Adrenal gland (tissue), 12 donors: ENCODE results near the gene SLC35D3. TPM values are rescaled to one million over a fixed set of nuclear protein-coding genes. Genes with fewer than 3 reads are reported as not detected.

ENCODE experiments used
- polyA plus RNA-seq, 3 donors: library from polyadenylated mRNA; stranded (reverse); fragments of 200-250 nt in 2 of 3; fragments of 350-450 nt in 1 of 3; fragmentation: Illumina TruSeq in 1 of 3; extraction: RNeasy Lipid Tissue Mini Kit (QIAGEN cat#74804) in 1 of 3; gene quantifications; one replicate each; pipeline ENCODE4 v1.2.3, GENCODE V29; 2013 to 2014
- small RNA-seq, 2 donors: library from RNA; depleted of rRNA; stranded (forward); fragments of <200 nt; gene quantifications; one replicate each; pipeline ENCODE3, GENCODE V24; 2016
- total RNA-seq, 9 donors: library from RNA; depleted of rRNA in 4 of 9; stranded (reverse); fragments of >200 nt in 4 of 9; fragments of 120-200 nt in 1 of 9; fragmentation: NEBNext Ultra II Directional in 1 of 9; extraction: Animal tissue kit (Norgen Biotek cat#: 25700) in 1 of 9; gene quantifications; one replicate each; pipeline versions ENCODE4 v1.1.0 to v1.2.4, GENCODE V29; 2013 to 2023
- donor health status: healthy with polysubstance abuse.
- donor health status: Bipolar disorder and iron deficiency.
- donor health status: DM: yes; HTN: yes; CAD: no.
- donor health status: DM: no; HTN: no; CAD: no.
- donor health status: DM: no; HTN: no; CAD: no.
- donor health status: DM: yes; HTN: yes; CAD: no.

The SLC35D3 gene
- total and polyA plus RNA-seq, 12 donors, result 0.06 to 4.8 (median 0.55) TPM; not detected in 4

Small RNAs within 50 kb of the gene (small RNA-seq; reads per million reads assigned to genes)
- gene RF00019 (0 reads per million in 2 donors), gene RPL35AP3 (0 reads per million in 2 donors)

Other genes starting within 250 kb of the SLC35D3 start
- gene MAP3K5, start 129.8 kb upstream of the SLC35D3 start, total RNA-seq, result 100 to 1,000 TPM in 8 of 9 donors, 10 to 100 TPM in 1; 74.6 to 306 (median 244) TPM
- gene MAP3K5, start 129.8 kb upstream of the SLC35D3 start, polyA plus RNA-seq, result 100 to 1,000 TPM in 1 of 3 donors, 10 to 100 TPM in 2; 41.9 to 124 (median 53.3) TPM
- gene PEX7, start 99.7 kb upstream of the SLC35D3 start, total RNA-seq, result 10 to 100 TPM; 14.1 to 43.3 (median 23.8) TPM
- 10 to 100 TPM in 1 of 3 donors, 1 to 10 TPM in 2; 4.8 to 27.2 (median 5.5) TPM for gene PEX7, start 99.7 kb upstream of the SLC35D3 start, polyA plus RNA-seq
- gene IL20RA, start 122.7 kb downstream of the SLC35D3 start, total RNA-seq, result 10 to 100 TPM in 7 of 9 donors, 1 to 10 TPM in 2; 8.6 to 23.5 (median 17.3) TPM
- gene IL20RA, start 122.7 kb downstream of the SLC35D3 start, polyA plus RNA-seq, result 1 to 10 TPM; 6.6 to 8.2 (median 8.1) TPM